Endodermal cell (in vitro differentiated cells): ENCODE data around the gene TRAF3IP1. TPM values are rescaled to one million over a fixed set of nuclear protein-coding genes. Genes with fewer than 3 reads are reported as not detected.

Experiments
- DNase-seq: peaks from one replicate; pipeline ENCODE4 v3.0.0-alpha.2; 2017
- H3K27ac ChIP-seq: 2 replicates; pipeline ENCODE4 v1.5.1; 2013; ENCODE audit warnings: mild to moderate bottlenecking, low read depth, low read length, moderate library complexity
- H3K27me3 ChIP-seq: 2 replicates; pipeline ENCODE4 v1.6.1; 2013; ENCODE audit warnings: mild to moderate bottlenecking, low read length, moderate library complexity; ENCODE audit not compliant: insufficient read depth, control insufficient read depth, poor library complexity, severe bottlenecking
- H3K36me3 ChIP-seq: 2 replicates; pipeline ENCODE4 v1.7.0; 2013; ENCODE audit warnings: mild to moderate bottlenecking, low read length, moderate library complexity; ENCODE audit not compliant: control insufficient read depth, insufficient read depth
- H3K4me1 ChIP-seq: one replicate; pipeline ENCODE4 v1.7.0; 2013; ENCODE audit warnings: low read length; ENCODE audit not compliant: control insufficient read depth, insufficient read depth
- H3K4me3 ChIP-seq: 2 replicates; pipeline ENCODE4 v1.5.1; 2013; ENCODE audit warnings: mild to moderate bottlenecking, low read length, moderate library complexity
- H3K9ac ChIP-seq: 2 replicates; pipeline ENCODE4 v1.6.1; 2013; ENCODE audit warnings: mild to moderate bottlenecking, low read length, moderate library complexity; ENCODE audit not compliant: poor library complexity, severe bottlenecking; ENCODE audit errors: extremely low read depth
- H3K9me3 ChIP-seq: 2 replicates; pipeline ENCODE4 v1.6.1; 2013; ENCODE audit warnings: mild to moderate bottlenecking, low read length, moderate library complexity; ENCODE audit not compliant: control insufficient read depth
- H3K27ac Mint-ChIP-seq: 2 replicates; pipeline ENCODE4 v1.8.0; 2020; ENCODE audit warnings: mixed read lengths
- H3K27me3 Mint-ChIP-seq: 2 replicates; pipeline ENCODE4 v1.8.0; 2021; ENCODE audit warnings: mild to moderate bottlenecking, mixed read lengths; ENCODE audit not compliant: insufficient read depth
- H3K36me3 Mint-ChIP-seq: 2 replicates; pipeline ENCODE4 v1.8.0; 2020; ENCODE audit warnings: low read depth, mixed read lengths
- H3K4me1 Mint-ChIP-seq: 2 replicates; pipeline ENCODE4 v1.8.0; 2020; ENCODE audit warnings: mixed read lengths
- H3K4me3 Mint-ChIP-seq: 2 replicates; pipeline ENCODE4 v1.8.0; 2020; ENCODE audit warnings: mild to moderate bottlenecking, moderate library complexity, mixed read lengths
- H3K9me3 Mint-ChIP-seq: 2 replicates; pipeline ENCODE4 v1.8.0; 2020; ENCODE audit warnings: mild to moderate bottlenecking, mixed read lengths
- CTCF ChIP-seq: fragments of 200-600 bp; sonication (generic); conservative IDR thresholded peaks from 2 replicates; pipeline ENCODE4 v1.5.0; 2021; ENCODE audit warnings: antibody characterized with exemption, mild to moderate bottlenecking
- whole genome bisulfite sequencing, 2 experiments: methylation state at CpG; one replicate each; pipeline versions ENCODE4 v1.1.5 to v1.1.7; 2013; ENCODE audit warnings: missing lambda C conversion rate in 2 of 2, mixed read lengths in 1 of 2; ENCODE audit not compliant: insufficient coverage in 1 of 2, insufficient read length in 1 of 2; 5-methylcytosine and 5-hydroxymethylcytosine counted together
- total RNA-seq, 2 donors: library from RNA; stranded (reverse); fragmentation: NEBNext Ultra II Directional in 1 of 2; extraction: Animal tissue kit (Norgen Biotek cat#: 25700) in 1 of 2; gene quantifications; 2 replicates in 1 of 2; 3 replicates in 1 of 2; pipeline ENCODE4 v1.2.1, GENCODE V29; 2021

Gene TRAF3IP1
- total RNA-seq, 2 donors from 2014 or later = 21.9 to 28.3 TPM

- no peak for TF ChIP-seq CTCF
- no peak overlapping the region for H3K27ac Mint-ChIP-seq
- Histone ChIP-seq H3K4me3 (no peak overlapping the region), H3K27me3 (no peaks in the 10 kb centered on the region), H3K4me1 (peaks cover 7% of the 10 kb centered on the region), H3K36me3 (no peaks in the 10 kb centered on the region), H3K9ac (no peak overlapping the region), H3K27ac (no peak overlapping the region), H3K9me3 (no peaks in the 10 kb centered on the region)
- 90 to 96% methylated on average over 4 to 7 of the region's 7 CpGs for WGBS, 2 experiments
- DNase-seq = no peak
- peaks cover 11% of the 10 kb centered on the region for H3K4me1 Mint-ChIP-seq
- no peaks in the 10 kb centered on the region for H3K36me3 Mint-ChIP-seq
- H3K9me3 Mint-ChIP-seq = no peaks in the 10 kb centered on the region
- no peak overlapping the region for H3K4me3 Mint-ChIP-seq
- H3K27me3 Mint-ChIP-seq = peaks cover 6% of the 10 kb centered on the region
These were observed 20.5 kb upstream of the TRAF3IP1 start for GRCh38 chr2:238299803-238300202.

GRCh38 chr2:238302087-238302486 lies 18.2 kb upstream of the TRAF3IP1 start:
- no peaks in the 10 kb centered on the region for H3K27me3 ChIP-seq
- H3K9ac ChIP-seq = no peak overlapping the region
- H3K27ac Mint-ChIP-seq = no peak overlapping the region
- TF ChIP-seq CTCF = no peak
- WGBS, 2 experiments = 69 to 94% methylated on average over 2 to 3 of the region's 3 CpGs
- H3K36me3 ChIP-seq = no peaks in the 10 kb centered on the region
- no peaks in the 10 kb centered on the region for H3K9me3 ChIP-seq
- H3K4me3 Mint-ChIP-seq = no peak overlapping the region
- peaks cover 7% of the 10 kb centered on the region for H3K4me1 Mint-ChIP-seq
- peaks cover 4% of the 10 kb centered on the region for H3K4me1 ChIP-seq
- no peaks in the 10 kb centered on the region for H3K36me3 Mint-ChIP-seq
- no peak for DNase-seq
- no peak overlapping the region for H3K27ac ChIP-seq
- H3K9me3 Mint-ChIP-seq = no peaks in the 10 kb centered on the region
- H3K4me3 ChIP-seq = no peak overlapping the region
- H3K27me3 Mint-ChIP-seq = no peaks in the 10 kb centered on the region

- no peaks in the 10 kb centered on the region for H3K9me3 Mint-ChIP-seq
- Histone ChIP-seq H3K27me3 (no peaks in the 10 kb centered on the region), H3K9ac (no peak overlapping the region), H3K36me3 (no peaks in the 10 kb centered on the region), H3K27ac (no peak overlapping the region), H3K9me3 (no peaks in the 10 kb centered on the region), H3K4me3 (no peak overlapping the region), H3K4me1 (peaks cover 4% of the 10 kb centered on the region)
- WGBS, 2 experiments = 90 to 95% methylated on average over 6 to 9 of the region's 9 CpGs
- DNase-seq = no peak
- peak; percentile 40 for TF ChIP-seq CTCF
- H3K27ac Mint-ChIP-seq = no peak overlapping the region
- peaks cover 4% of the 10 kb centered on the region for H3K4me1 Mint-ChIP-seq
- H3K4me3 Mint-ChIP-seq = no peak overlapping the region
- H3K36me3 Mint-ChIP-seq = no peaks in the 10 kb centered on the region
- no peaks in the 10 kb centered on the region for H3K27me3 Mint-ChIP-seq
These were observed 17.6 kb upstream of the TRAF3IP1 start for GRCh38 chr2:238302751-238303150.
